DMS 273 (cell line): ENCODE measurements around the gene ADAMTS17.

Source experiments
- DNase-seq: peaks from one replicate; lab custom pipeline; 2025; ENCODE audit not compliant: unreplicated experiment; lab: John Stamatoyannopoulos, UW

The ADAMTS17 gene

GRCh38 chr15:100281096-100281917 is 60.5 kb downstream of the ADAMTS17 start:
- DNase-seq, result no peak

GRCh38 chr15:100279849-100280248 is 61.9 kb downstream of the ADAMTS17 start:
- DNase-seq, result no peak

GRCh38 chr15:100279446-100279845 is 62.3 kb downstream of the ADAMTS17 start:
- DNase-seq, result no peak

GRCh38 chr15:100278596-100279380 is 63.0 kb downstream of the ADAMTS17 start:
- no peak for DNase-seq

GRCh38 chr15:100277087-100277855 is 64.5 kb downstream of the ADAMTS17 start:
- DNase-seq, result no peak

- DNase-seq, result no peak
Measured at GRCh38 chr15:100276506-100276905, 65.3 kb downstream of the ADAMTS17 start.

GRCh38 chr15:100275641-100276040 is 66.1 kb downstream of the ADAMTS17 start:
- DNase-seq, result no peak

GRCh38 chr15:100269831-100270230 is 71.9 kb downstream of the ADAMTS17 start:
- DNase-seq, result no peak

GRCh38 chr15:100266166-100266565 is 75.6 kb downstream of the ADAMTS17 start:
- no peak for DNase-seq

GRCh38 chr15:100265641-100266035 is 76.1 kb downstream of the ADAMTS17 start:
- DNase-seq, result no peak

- no peak for DNase-seq
Measured at GRCh38 chr15:100264994-100265640, 76.7 kb downstream of the ADAMTS17 start.

- DNase-seq, result no peak
Measured at GRCh38 chr15:100263721-100264455, 77.9 kb downstream of the ADAMTS17 start.

GRCh38 chr15:100263031-100263430 is 78.7 kb downstream of the ADAMTS17 start:
- no peak for DNase-seq

- DNase-seq, result no peak
Measured at GRCh38 chr15:100261302-100262240, 80.2 kb downstream of the ADAMTS17 start.

- no peak for DNase-seq
Measured at GRCh38 chr15:100259266-100259665, 82.5 kb downstream of the ADAMTS17 start.

GRCh38 chr15:100256970-100257650 is 84.7 kb downstream of the ADAMTS17 start:
- no peak for DNase-seq

- no peak for DNase-seq
Measured at GRCh38 chr15:100256101-100256969, 85.4 kb downstream of the ADAMTS17 start.

GRCh38 chr15:100255644-100256043 is 86.1 kb downstream of the ADAMTS17 start:
- DNase-seq, result no peak
